Measurements from ENCODE around the gene TRAPPC10.

DNA sequence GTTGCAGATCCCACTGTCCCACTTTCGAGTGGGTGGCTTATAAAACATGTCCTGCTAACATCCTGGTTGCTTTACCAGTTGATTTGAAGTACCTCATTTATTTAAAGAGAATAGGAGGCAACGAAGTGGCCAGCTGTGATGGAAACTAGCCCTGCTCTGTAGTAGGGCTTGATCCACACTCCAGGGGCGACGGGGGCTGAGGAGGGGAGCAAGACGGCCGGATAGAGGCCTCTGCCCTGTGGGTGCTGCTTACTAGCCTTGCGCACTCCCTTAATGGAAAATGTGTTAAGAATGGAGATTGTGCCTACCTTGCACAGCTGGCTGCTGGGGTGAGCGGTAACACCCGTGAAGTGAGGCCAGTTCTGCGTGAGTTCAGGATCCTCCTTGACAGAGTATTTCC is 54.0 kb downstream of the TRAPPC10 start:
- no peak for TF ChIP-seq POLR2A (IDR thresholded peaks at IDR 0.05; ENCODE audit: low read length)
- TF ChIP-seq GATA1 (IDR thresholded peaks at IDR 0.05; ENCODE audit: low read depth, low read length): no peak

All from erythroblast (primary cell).